DMS153 treated with DMSO at 0.1 percent for 48 hours (cell line): ENCODE data around the gene C7orf57.

Source experiments
- DNase-seq: peaks from one replicate; lab custom pipeline; 2025; ENCODE audit not compliant: unreplicated experiment; lab: John Stamatoyannopoulos, UW

C7orf57 gene

DNA sequence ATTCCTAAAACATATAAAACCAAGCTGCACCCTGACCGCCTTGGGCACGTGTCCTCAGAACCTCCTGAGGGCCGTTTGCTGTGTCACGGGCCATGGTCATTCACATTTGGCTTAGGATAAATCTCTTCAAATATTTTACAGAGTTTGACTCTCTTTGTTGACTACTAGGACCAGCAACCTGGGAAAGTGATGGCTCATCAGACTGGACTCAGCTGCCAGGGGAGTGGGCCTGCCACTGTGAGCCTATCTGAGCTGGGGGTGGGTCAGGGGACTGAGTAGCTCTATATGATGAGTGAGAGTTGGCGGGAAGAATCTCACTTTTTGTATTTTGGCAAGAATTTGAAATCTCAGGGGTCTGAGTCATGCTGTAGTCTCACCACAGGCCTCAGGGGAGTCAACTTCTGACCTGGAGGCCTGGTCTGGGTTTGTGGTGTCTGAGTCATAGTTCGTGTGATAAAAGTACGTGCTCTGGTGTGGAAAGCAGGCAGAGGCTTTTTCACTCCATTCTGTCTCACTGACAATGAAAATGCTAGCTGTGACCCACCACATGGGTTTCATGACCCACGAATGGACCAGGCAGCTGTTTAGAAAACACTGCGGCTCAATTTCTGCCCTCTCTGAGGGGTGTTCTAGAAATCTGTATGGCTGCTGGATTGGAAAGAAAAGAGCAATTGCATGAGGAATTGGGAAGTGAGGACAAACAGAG lies 49.5 kb downstream of the C7orf57 start:
- no peak for DNase-seq

DNA sequence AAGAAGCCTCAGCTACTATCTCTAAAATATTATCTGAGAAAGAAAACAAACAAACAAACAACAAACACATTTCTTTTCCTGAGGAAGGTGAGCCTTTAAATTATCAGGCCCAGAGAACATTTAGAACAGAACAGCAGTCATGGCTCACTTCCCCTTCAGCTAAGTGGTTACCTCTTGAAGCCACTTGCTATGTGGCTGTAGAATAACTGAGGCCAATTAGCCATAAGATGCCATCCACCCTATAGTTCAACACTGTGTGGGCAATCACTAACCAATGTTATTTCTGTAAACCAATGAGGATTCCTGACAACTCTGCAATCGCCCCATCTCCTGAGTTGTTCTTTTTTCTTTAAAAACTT lies 50.1 kb downstream of the C7orf57 start:
- DNase-seq = no peak

DNA sequence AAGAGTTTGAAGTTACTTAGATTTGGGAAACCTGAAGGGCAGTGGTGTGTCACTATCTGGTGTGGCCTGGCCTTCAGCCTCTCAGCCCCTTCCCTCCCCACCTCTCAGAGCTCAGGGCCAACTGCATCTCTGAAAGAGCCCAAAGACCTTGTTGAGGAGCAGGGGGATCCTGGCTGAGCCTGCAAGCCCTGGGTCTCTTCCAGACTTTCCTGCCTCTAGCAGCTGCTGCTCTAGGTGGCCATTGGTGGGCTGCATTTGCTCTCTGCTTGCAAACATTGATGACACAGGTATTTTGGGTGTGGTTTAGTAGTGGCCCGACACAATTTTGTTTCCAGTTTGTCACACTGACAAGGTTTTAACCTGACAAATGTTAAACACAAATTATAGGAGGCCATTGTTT lies 50.6 kb downstream of the C7orf57 start:
- DNase-seq = no peak

DNA sequence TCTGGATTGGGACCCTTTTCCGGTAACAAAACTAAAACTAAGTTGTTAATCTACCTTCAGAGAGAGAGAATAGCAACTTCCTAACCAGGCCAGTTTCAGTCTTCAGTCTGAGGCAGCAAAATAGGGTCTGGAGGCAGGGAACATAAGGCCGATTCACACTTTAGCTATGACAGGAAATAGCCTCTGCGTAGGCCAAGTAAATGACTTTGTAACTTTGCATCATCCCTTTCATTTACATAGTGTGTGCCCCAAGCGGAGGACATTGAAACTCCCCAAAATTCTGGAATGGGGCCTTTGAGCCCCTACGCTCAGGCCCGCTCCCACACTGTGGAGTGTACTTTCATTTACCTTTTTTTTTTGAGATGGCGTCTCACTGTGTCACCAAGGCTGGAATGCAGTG lies 52.0 kb downstream of the C7orf57 start:
- no peak for DNase-seq

DNA sequence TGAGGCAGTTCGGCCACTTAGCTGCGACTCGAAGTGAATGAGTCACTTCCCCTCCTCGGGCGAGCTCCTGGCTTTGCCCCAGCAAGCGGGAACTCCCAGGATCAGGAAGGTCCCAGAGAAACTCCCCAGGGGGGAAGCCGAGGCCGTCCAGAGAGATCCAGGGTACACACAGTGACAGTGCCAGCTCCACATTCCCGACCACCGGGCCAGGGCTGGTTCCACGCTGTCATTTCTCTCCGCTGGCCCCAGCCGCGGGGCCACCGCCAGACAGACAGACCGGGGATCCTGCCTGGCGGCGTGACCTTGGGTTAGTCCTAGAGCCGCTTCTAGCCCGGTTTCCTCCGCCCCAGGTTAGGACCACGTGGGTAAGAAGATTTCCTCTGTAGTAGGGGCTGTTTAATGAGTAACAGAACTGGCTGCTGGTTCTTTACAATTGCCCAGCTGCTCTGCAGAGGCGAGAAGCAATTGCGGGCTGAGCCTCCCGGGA lies 53.3 kb downstream of the C7orf57 start:
- peak; percentile 61 for DNase-seq

DNA sequence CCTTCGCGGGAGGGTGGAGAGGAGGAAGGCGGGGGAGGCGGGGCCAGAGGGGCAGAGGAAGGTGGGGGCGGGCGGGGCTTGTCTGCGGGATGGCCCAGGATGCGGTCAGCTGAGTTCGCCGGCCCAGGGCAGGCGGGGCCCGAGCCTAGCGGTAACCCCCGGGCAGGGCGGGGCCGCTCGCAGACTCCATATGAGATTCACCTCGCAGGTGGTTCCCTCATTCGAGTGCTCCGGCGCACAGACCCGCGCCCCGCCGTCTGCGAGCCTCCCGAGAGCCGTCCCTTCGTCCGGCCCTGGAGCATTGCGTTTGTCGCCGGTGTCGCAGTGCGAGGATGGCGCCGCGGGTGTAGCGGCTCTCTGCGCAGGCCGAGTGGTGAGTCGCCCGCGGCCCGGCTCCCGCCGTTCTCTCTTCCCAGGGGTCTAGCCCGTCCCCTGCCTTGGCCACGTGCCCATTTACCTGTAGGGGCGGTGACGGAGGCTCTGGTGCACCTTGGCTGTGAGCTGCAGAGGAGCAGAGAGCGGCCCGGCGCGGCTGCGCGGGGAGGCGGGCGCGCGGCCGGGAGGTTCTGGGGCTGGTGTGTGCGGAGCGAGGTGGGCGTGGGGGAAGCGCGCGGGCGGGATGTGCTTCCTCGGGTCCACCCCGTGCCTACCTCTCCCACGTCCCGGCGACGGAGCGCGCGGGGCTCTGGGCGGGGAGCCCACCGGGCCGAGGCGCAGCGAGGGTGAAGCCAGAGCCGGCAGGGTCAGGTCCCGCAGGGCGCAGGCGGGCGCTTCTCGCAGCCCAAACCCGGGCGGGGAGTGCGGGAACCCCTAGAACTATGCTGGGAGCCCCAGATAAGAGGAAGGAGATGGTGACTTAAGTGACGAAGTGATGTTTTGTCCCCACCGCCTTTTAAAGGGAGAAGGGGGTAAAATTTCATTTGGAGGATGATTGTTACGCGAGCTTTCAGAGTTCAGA lies 54.0 kb downstream of the C7orf57 start, which contains the start of gene UPP1:
UPP1 (plus strand) TSS at position 220 of the 958 bp plus-strand sequence. CDS start 5,519 bp downstream, outside the sequence.
- peak; percentile 69 for DNase-seq

DNA sequence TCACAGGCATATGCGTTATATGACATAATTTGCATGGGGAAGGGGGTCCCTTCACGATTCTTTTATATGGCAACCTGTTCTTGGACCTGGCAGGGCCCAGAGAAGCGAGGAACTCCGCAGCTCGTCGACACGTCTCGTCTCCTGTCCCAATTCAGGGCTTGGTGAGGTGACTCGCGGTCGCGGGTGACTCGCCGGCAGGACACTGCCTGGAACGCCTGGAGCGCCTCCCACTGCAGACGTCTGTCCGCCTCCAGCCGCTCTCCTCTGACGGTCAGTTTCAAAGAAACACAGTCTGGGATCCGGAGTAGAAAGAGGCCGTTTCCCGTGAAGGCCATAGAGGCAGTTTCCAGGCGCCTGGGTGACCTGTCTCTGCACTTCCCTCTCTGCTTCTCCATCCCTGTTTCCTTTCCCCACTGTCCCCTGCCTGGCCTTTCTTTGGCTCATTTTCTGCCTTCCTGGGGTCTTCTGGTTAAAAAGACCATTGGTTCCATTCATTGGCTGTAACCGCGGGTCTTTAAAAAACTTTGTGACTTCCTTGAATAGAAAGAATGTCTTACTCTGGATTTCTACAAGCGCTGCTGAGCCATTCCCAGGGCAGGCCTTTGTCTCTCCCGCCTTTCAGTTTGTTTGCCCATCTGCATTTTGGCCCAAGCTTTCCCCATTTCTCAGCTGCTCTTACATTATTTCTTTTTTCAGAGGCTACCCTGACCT lies 54.9 kb downstream of the C7orf57 start:
- no peak for DNase-seq

DNA sequence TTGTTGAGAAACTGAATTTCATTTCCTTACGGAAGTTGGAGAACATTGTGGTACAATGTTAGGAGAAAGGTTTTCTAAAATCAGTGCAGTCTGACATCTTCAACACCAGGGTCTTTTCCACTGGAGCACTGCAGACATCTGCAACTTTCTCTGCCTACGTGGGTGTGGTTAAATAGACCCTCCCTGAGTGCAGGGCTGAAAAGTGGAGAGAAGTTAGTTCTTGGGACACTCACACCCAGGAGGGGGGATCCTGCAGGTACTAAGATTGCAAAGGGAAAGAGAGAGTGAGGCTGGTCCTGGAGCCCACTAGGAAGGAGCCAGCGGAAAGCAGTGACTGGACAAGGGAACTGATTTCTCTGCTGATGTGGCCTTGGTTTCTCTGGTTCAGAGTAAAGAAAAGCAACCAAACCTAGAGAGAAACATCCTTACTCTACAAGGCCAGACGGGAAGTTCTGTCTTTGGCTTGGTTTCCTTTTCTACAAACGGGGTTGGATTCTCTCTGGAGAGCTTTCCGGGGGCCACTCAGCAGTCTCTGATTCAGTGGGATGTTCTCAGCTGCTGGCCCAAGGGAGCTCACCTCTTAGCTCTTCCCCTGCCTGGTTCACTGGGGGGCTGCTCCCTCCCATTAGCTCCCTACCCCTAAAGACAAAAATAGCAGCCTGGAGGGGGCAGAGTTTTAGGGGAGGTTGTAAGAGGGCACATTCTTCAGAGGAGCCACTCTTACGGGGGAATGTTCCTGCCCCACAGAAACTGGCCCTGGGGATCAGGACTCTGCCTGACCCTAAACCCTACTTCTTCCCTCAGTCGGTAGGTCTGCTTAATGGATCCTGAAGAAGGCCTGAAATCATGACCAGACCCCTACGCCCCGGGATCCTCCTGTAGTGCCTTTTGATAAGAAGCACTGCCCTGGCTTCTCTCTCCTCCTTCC lies 56.4 kb downstream of the C7orf57 start:
- no peak for DNase-seq

DNA sequence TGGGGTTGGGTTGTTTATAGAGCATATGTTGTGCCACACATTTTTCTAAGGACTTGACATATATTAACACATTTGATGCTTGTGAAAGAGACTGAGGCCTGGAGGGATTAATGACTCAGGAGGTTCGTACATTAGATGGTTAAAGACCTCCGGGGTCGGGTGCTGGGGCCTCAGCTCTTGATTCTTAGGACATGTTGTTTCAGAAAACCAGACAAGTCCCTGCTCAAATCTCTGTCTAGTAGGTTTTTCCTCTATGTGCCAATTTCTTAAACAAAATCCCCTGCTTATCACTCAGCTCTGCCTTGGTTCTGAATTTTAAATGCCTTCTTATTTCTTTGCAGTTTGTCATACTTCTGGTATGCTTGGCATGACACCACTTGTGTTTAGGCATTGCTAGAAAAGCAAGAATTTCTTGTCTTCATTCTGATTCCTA lies 59.5 kb downstream of the C7orf57 start:
- DNase-seq = no peak

DNA sequence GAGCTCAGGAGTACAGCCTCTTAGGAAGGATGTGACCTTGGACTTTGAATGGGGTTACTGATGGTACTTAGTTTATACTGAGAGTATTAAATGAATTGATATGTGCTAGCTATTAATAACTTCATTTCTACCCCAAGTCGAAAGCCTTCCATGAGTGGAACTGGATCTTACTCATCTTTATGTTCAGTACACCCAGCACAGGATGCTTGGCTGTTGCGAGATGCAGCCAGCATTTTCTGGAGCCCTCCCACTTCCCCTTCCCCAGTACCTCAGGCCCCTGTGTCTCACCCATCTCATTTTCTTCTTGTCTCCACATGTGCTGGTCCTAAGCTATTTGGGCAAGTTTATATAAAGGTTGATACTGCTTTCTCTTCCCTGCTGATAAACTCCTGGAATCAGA lies 60.9 kb downstream of the C7orf57 start:
- DNase-seq = no peak

DNA sequence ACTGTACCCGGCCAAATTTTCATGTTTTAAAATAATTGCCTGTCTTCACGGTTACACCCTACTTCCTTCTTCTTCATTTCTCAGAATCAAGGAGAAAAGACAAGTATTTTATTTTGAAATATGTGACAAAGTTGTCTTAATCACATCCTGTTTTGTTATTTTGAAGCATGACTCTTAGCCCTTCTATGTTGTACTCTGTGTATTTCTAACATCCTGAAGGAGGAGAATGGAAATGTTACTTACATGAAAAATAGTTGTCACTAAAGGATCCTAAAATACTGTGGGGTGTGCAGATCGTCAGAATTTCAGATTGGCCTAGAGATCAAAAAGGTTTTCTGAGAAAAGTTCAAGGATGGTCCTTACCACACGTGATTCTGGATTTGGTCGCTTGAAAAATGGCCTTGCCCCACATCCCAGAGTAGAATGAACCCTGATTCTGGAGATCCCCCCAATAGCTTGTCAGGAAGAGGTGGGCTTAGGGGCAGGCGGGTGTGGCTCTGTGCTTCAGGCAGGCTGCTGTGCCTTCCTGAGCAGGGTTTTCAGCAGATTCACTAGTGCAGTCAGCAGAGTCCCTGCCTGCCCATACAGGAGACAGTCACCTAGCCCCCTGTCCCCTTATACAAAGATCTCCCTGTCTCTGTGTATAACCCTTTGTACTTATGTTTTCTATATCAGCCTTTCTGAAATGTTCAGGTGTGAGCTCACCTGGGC lies 62.3 kb downstream of the C7orf57 start:
- DNase-seq = no peak

DNA sequence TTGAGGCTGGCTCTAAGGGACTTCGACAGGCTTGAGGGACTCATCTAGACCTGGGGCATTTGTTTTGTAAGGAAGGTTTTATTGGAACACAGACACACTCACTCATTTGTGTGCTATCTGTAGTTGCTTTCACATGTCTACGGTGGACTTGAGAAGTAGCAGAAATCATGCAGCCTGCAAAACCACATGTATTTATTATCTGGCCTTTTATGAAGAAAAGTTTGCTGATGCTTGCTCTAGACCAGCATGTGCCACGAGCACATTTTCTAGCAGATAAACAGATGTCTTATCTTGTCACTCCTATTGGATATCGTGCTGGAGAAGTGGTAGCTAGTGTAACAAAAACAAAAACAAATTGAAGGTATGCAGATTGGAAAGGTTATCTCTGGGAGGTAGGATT lies 63.5 kb downstream of the C7orf57 start:
- DNase-seq = no peak

DNA sequence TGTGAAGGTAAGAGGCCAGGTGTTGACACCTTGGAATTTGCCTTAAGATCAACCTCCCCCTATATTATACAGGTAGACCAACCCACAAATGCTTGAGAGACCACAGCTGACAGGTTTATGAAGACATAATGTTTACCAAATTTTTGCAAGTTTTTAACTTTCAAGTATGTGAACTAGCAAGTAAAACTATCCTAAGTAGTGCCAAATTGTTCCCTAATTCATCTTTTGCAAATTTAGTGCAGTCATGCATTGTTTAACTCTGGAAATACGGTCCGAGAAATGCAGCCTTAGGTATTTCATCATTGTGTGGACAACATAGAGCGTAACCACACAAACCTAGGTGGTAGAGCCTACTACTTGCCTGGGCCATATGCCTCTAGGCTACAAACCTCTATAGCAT lies 64.4 kb downstream of the C7orf57 start:
- DNase-seq = no peak

DNA sequence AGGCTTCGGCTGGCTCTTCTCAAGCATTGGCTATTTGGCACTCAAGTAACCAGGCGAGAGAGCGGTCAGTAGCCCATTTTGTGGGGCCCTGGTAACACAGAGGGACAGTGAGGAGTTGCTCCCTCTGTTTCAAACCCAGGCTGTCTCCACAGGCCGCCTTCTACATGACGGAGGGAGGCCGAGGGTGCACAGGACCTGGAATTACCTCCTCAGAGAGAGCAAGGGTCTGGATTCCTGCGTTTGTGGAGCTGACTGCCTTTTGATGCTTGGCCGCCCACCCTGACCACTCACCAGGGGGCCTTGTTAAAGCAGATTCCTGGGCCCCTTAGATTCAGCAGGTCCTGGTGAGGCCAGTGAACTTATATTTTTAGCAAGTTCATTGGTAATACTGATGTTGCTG lies 66.0 kb downstream of the C7orf57 start:
- no peak for DNase-seq

DNA sequence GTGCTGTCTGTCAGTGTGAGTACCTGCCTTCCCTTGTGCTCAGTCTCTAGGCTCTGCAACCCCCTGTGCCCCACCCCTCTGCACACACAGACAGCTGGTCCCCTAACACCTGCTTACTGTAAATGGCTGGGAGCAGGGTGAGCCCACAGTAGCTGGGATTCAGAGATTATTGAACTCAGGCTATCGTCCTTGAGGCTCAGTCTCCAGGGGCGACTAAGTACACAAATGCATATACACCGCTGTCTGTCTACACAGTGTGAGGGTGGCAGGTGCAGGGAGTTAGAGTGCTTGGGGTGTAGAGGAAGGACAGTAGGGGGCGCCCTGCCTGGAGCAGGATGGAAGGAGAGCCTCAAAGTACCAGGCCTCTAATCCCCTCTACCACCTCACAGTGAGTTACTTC lies 66.6 kb downstream of the C7orf57 start:
- DNase-seq = no peak

DNA sequence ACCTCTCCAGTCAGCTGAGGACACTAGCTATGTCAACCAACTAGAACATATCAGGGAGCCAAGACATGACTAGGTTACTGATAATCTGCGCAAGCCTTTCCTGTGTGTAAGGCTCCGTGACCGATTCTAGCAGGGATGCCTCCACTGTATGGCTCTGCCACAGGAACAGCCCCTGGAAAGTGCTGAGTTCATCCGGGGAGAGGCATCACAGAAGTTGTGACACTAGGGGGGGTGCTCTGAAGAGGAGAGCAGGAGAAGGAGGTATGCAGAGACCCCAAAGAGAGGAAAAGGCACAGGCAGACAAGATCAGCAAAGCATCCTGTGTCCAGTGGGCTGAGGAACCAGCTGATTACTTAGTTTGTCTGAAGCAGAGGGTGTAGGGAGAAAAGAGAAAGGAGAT lies 67.2 kb downstream of the C7orf57 start:
- DNase-seq = no peak

DNA sequence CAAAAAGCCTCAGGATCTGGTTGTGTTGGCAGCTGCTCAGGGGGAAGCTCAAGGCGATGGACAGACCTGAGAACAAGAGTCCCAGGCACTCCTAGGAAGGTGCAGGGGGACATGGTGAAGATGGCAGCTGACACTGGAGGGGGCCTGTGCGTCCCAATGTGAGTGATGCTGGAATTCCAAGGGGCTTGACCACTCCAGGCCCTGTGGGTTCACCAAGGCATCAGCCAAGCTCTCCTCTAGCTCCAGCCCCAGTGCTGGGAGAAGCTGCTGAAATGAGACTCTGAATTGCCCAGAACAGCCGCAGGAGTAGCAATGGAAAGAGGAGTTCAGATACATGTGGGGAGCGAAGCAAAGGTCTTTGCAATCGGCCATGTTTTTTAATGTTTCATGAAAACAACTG lies 69.7 kb downstream of the C7orf57 start:
- no peak for DNase-seq

DNA sequence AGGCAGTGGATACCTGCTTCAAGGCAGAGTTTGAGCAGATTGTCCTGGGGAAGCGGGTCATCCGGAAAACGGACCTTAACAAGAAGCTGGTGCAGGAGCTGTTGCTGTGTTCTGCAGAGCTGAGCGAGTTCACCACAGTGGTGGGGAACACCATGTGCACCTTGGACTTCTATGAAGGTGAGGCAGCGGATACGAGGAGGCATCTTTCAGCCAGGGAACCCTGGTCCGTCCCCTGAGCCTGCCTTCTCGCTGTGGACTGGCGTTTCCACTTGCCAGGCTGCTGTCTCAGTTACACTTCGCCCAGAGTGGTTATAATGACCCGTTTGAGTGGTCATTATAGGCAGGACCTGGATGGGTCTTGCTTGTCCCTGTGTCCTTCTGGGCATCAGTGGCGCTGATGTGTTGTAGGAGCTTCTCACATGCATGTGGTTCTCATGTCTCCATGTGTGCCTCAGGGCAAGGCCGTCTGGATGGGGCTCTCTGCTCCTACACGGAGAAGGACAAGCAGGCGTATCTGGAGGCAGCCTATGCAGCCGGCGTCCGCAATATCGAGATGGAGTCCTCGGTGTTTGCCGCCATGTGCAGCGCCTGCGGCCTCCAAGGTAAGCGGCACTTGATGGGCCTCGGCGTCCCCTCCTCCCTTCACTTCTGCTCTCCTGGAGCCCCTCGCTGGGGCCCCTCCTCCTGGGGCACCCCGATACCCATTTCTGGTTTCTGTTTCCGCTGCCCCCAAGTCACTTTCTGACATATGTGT lies 71.7 kb downstream of the C7orf57 start:
- DNase-seq = no peak

DNA sequence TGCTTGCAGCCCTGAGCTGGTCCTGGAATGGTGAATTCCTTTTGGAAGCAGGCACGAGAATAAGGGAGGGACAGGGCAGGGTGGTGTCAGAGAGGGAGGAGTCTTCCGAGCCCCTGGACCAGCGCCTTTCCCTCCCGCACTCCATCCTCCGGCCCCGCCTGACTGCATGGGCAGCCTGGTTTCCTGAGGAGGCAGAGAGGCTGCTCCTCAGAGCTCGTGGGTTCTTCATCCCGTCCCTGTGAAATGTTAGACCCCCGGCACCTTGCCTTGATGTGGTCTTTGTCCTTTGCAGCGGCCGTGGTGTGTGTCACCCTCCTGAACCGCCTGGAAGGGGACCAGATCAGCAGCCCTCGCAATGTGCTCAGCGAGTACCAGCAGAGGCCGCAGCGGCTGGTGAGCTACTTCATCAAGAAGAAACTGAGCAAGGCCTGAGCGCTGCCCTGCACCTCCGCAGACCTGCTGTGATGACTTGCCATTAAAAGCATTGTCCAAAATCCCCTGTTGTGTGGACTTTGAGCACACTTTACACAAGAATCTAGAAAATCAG lies 72.7 kb downstream of the C7orf57 start:
- no peak for DNase-seq
